Coronary artery (tissue), 2 donors: ENCODE data around the gene FAM89A.

ENCODE experiments used
- DNase-seq: peaks from one replicate; pipeline ENCODE4 v3.0.0-alpha.2; 2017; ENCODE audit warnings: low spot score
- H3K27ac ChIP-seq, 2 donors: fragments of 200-600 bp; sonication (generic); one replicate each; pipeline ENCODE4 v1.5.1; 2016 to 2019
- H3K4me3 ChIP-seq: fragments of 200-600 bp; sonication (generic); 2 replicates; pipeline ENCODE4 v1.5.1; 2016; ENCODE audit warnings: mild to moderate bottlenecking, moderate library complexity
- TF ChIP-seq, protein P1 (sequence below): fragments of 200-600 bp; sonication (generic); IDR thresholded peaks from one replicate; pipeline ENCODE4 v1.5.1; 2019; ENCODE audit warnings: antibody characterized with exemption

FAM89A gene

DNA sequence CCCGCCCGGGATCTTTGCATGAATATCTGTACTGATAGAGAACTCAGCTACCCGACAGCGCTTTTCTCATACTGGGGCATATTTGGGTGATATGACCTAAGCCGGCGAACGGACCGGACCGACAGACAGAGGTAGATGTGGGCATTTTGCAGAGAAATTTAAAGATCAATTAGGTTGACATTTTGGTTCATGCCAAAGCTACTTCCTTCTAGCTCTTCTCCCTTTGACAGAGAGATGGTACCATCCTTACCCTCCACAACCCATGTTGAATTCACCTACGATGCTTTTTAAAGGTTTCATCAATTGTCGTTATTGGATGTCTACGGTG, 60.7 kb downstream of the FAM89A start:
- DNase-seq, result no peak
- Histone ChIP-seq H3K27ac (peak overlapping the region; percentile 21 to 71), H3K4me3 (peak overlapping the region; percentile 94)

DNA sequence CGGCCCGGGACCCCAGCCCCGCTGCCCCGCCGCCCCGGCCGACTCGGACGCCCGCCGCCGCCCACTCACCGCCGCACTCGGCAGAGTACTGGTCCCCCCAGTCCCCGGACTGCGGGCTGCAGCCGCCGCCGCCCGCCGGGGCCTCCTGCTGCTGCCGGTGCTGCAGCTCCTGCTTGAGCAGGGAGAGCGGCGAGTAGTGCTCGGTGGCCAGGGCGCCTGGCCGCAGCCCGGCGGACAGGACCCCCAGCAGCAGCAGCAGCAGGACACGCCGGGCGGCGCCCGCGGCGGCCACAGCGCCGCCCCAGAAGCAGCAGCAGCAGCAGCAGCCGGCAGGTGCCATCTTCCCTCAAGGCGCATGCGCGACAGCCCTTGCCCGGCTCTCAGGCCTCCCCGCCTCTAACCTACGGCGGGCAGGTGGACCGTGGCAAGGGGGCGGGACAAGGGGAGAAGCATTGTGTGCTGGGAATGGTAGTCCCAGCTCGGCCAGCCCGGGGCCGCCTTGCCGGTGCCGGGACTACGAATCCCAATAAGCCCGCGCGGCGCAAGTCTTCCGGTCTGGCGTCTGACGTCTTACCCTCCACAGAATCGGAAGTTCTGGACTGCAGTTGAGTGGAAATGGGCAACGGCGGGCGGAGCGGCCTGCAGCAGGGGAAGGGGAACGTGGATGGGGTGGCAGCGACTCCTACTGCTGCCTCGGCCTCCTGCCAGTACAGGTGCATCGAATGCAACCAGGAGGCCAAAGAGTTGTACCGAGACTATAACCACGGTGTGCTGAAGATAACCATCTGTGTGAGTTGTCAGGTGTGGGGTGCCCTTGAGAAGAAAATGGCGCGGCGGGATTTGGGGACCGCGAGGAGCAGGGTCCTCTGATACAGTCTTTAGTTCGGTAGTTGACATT, 61.3 kb downstream of the FAM89A start, which contains the start of the genes ARV1 and TTC13:
ARV1 (plus strand) TSS at position 604 of the 898 bp plus-strand sequence; CDS start at position 616, 12 bp downstream.
TTC13 (minus strand) TSS at position 371 of the 898 bp plus-strand sequence; CDS start at position 340, 31 bp downstream.
- H3K27ac ChIP-seq, result peak within 1 kb of the TSS; percentile 21 to 71

More for the DNA sequence above, 60.7 kb downstream of the FAM89A start:
- TF ChIP-seq, protein P1, sequence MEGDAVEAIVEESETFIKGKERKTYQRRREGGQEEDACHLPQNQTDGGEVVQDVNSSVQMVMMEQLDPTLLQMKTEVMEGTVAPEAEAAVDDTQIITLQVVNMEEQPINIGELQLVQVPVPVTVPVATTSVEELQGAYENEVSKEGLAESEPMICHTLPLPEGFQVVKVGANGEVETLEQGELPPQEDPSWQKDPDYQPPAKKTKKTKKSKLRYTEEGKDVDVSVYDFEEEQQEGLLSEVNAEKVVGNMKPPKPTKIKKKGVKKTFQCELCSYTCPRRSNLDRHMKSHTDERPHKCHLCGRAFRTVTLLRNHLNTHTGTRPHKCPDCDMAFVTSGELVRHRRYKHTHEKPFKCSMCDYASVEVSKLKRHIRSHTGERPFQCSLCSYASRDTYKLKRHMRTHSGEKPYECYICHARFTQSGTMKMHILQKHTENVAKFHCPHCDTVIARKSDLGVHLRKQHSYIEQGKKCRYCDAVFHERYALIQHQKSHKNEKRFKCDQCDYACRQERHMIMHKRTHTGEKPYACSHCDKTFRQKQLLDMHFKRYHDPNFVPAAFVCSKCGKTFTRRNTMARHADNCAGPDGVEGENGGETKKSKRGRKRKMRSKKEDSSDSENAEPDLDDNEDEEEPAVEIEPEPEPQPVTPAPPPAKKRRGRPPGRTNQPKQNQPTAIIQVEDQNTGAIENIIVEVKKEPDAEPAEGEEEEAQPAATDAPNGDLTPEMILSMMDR, result no peak

DNA sequence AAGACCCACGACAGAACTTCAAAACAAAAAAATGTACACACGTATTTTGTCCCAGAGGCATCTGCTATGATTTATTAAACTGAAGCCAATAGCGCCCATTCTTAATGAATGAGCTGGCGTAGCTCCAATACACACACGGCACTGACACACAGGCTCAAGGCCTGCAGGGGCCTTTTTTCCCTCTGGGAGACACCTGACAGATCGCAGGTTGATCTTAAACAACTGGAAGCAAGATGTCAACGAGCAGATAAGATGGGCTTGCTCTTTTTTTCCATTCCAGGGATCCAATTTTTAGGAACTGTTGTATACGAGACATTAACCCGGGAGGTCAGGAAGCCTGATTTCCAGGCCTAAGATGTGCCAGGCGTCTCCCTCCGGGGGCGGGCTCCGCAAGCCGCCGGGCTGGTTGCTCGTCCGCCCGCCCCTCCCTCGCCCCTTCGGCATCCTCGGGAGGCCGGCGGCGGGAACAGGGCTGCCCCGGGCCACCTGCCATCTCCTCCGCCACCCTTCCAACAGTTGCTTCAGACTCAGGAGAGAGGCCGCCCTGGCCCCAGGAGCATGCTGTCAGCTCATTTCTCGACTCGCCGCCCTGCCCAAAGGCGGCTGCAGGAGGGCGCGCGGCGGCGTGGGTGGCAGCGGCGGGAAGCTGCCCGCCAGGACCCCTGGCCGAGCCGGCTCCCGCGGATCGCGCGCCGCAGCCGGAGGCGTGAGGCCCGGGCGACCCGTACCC, 62.1 kb downstream of the FAM89A start:
- Histone ChIP-seq H3K27ac (peak overlapping the region in 1 of 2 donors; percentile 71), H3K4me3 (peak overlapping the region; percentile 94)
- DNase-seq, result no peak
- TF ChIP-seq, protein P1, result no peak

More for the DNA sequence above, 61.3 kb downstream of the FAM89A start, which contains the start of the genes ARV1 and TTC13:
- TF ChIP-seq, protein P1, result peak; percentile 14
- H3K4me3 ChIP-seq, result peak within 1 kb of the TSS; percentile 94
- peak; percentile 99 for DNase-seq

DNA sequence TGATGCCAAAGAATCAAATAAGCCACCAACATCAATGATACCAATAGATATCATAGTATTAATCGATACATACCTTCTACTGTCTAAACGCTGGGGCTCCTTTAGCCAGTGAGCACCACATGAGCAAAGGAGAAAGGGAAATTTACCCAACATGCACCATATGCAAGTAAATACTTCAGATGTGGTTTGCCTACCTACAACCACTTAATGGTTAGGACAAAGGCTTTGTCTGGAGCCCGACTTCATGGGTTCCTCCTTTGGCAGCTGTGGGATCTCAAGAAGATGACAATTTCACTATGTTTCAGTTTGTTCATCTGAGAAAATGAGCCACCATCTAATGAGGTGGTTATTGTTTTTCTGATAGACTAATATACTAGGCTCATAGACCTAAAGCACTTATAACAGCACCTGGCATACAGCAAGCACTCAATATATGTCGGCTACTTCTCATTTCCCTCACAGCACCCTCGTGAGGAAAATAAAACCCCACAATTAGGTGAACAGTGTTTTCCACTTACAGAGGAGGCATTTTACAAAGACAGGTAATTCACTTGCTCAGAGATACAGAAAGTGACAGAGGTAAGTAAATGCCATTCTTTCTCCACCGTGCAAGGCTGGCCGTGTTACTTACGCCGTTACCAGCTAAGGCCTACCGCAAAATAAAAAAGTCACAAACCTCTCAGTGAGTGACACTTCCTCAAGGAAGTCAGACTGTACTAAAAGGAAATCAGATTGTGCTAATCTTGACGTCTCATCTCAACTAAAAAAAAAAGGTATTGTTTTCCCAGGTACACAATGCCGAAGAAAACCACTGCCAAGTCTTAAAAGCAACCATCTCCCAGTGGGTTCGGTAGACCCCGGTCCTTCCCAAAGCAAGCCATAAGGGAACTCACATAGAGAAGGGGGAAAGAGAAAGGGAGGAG, 63.0 kb downstream of the FAM89A start:
- DNase-seq, result no peak
- TF ChIP-seq, protein P1, result no peak
- Histone ChIP-seq H3K4me3 (peak overlapping the region; percentile 94), H3K27ac (no peak overlapping the region)

DNA sequence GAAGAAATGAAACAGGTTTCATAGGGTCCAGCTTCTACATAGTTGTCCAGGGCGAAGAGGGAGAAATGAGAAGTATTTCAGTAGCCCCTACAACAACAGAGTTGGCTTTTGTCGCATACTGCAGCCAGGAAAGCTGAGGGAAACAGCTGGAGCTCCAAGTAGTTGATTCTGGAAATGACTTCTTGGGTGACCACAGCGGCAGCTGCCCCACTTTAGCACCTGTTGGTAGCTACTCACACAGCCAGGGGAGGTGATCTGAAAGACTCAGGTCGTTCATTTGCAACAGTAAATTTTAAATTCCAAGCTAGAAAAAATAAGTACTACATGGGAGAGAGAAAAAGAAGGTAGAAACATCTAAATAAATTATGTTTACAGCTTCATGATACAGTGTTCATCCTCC, 63.7 kb downstream of the FAM89A start:
- no peak for DNase-seq
- H3K4me3 ChIP-seq, result no peak overlapping the region
- H3K27ac ChIP-seq, result no peak overlapping the region
- TF ChIP-seq, protein P1, result no peak

DNA sequence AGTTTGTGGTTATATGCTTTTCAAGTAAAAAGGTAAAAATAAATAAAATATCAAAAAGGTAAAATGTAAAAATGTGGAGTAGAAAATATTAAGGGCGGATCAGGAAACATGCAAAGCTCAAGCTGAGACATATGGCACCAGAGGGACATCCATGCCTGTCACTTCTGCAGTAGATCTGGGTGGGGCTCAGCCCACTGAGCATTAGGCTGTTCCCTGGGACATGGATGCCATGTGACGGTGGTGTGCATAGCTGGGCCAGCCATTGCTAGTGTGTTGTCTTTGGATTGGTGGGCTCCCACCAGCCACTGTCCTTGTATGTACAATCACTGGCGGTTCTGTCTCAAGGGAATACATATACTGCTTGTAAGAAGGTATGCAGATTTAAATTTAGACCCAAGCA, 64.4 kb downstream of the FAM89A start:
- H3K4me3 ChIP-seq, result no peak overlapping the region
- no peak for DNase-seq
- TF ChIP-seq, protein P1, result no peak
- H3K27ac ChIP-seq, result no peak overlapping the region
